Stimulated activated CD4-positive, alpha-beta T cell treated with anti-CD3 and anti-CD28 coated beads, Interleukin-1b, Interleukin-23, amount 100 ng/mL, for 1 hour (primary cell): ENCODE results near the gene CDC42SE2.
"Not testable (repeated sequence)": the region's sequence is repeated elsewhere in the genome, so short reads cannot be mapped to it uniquely, and the experiment has no call there.

Experiments
- DNase-seq, 2 donors: peaks; one replicate each; pipeline ENCODE4 v3.0.0-alpha.2; 2020; ENCODE audit warnings: low read depth in 2 of 2

The CDC42SE2 gene

DNA sequence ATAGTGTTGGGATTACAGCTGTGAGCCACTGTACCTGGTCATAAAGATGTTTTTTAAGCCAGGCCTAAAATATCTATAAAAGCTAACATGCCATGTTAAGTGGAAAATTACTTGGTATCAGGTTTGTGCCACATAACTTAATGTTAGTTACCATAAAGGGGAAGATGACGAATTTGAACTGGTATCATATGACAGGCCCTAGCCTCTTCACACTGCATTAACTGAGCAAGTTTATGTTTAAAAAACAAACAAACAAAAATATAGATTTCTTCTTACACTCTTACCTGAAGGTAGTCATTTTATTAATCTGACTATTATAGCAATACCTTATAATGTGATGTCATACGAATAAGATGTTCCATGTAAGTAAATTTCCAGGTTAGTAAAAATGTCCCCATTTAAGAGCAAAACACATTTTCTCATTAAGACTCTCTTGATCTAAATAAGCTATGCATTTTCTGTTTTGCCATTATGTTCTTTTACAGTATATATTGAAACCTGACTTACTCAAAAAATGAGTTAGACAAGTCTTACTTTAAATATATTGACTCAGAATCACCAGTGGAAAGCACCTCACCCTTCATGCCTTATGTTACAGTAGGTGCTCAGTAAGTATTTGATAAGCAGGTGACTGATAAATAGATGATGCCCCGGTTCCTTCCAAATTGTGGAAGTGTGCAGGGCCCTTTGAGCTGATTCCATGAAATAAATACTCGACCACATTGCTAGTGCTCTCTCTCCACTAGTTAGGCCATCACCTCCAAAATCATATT is 125.4 kb downstream of the CDC42SE2 start:
- no peak for DNase-seq

DNA sequence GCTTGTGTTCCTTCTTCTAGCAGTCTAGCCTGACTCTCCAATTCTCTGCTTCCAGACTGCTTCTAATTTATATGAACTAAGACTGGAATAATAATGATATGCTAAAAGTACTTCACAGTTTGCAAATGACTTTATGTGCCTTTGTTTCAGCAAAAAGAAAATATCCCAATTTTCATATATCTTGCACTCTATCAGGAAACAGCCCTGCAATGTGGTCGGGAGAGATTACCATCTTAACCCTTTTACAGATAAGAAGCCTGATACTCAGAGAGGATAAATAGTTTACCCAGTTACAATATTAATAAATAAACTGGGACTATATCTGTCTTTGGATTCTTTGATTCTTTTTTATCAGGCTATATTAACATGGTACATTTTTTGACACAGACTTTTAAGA is 126.0 kb downstream of the CDC42SE2 start:
- no peak for DNase-seq

- DNase-seq: no peak
Observed at GRCh38 chr5:131392466-131393095, 128.7 kb downstream of the CDC42SE2 start.

DNA sequence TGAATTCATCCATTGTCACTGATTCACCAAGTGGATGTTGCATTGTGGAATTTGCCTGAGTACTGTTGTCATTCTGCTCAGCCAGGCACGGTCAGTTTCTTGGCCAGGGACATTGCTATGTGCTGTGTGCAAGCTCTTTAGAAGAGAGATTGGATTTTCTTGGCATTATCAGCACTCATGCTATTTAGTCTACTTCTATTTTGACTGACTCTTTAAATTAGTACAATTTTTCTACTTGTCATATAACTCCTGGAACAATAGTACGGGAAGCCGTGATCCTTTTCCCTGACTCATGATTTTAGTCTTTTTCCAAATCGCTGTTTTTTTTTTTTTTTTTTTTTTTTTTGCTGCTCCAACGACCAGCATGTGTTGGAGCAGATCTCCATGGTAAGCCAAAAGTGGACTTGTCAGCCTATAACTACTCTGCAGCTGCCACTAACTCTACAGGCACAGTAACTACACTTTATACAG is 129.7 kb downstream of the CDC42SE2 start:
- no peak for DNase-seq

- DNase-seq: peak in 1 of 2 donors; percentile 14
Observed at GRCh38 chr5:131394128-131394527, 130.3 kb downstream of the CDC42SE2 start.

- no peak for DNase-seq
Observed at GRCh38 chr5:131396015-131396414, 132.2 kb downstream of the CDC42SE2 start.

GRCh38 chr5:131396630-131397273 is 132.9 kb downstream of the CDC42SE2 start:
- DNase-seq: no peak

DNA sequence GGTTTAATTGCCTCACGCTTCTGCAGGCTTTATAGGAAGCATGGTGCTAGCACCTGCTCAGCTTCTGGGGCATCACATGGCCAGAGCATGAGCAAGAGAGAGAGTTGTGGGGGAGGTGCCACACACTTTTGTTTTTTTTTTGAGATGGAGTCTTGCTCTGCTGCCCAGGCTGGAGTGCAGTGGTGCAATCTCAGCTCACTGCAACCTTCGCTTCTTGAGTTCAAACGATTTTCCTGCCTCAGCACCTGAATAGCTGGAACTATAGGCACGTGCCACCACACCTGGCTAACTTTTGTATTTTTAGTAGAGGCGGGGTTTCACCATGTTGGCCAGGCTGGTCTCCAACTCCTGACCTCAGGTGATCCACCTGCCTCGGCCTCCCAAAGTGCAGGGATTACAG is 135.2 kb downstream of the CDC42SE2 start:
- not testable (repeated sequence) for DNase-seq

- no peak for DNase-seq
Observed at GRCh38 chr5:131400585-131400984, 136.7 kb downstream of the CDC42SE2 start.

- DNase-seq: no peak
Observed at GRCh38 chr5:131405674-131406073, 141.8 kb downstream of the CDC42SE2 start.

GRCh38 chr5:131406076-131406475 is 142.2 kb downstream of the CDC42SE2 start:
- DNase-seq: no peak

DNA sequence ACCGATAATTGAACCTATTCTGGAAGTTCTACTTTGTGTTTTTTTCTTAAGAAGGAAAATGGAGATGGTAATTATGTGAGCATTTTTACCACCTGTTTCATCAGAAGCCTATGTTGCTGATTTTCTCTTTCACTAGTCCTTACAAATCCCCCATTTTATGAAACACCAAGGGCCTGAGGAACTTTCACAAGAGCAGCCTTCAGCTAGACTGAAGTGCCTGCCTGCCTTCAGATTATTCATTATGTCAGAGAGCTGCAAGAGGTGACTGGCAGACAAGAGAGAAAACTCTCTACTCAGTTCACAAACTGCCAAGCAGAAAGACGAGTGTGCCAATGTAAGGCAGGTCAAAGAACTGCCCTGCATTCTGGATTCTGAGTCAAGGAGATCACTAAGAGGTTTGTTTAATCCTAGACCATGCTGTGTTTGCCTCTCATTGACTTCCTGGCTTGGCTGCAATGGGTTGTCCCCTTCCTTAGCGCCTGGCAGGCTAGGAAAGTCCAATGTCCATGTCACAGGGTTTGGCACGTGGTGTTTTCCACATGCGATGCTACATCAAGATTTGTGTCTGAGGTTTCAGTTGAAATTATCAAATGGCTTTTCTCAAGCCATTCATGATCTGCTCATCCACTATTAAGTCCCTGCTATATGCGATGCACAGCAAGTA is 143.3 kb downstream of the CDC42SE2 start:
- no peak for DNase-seq

DNA sequence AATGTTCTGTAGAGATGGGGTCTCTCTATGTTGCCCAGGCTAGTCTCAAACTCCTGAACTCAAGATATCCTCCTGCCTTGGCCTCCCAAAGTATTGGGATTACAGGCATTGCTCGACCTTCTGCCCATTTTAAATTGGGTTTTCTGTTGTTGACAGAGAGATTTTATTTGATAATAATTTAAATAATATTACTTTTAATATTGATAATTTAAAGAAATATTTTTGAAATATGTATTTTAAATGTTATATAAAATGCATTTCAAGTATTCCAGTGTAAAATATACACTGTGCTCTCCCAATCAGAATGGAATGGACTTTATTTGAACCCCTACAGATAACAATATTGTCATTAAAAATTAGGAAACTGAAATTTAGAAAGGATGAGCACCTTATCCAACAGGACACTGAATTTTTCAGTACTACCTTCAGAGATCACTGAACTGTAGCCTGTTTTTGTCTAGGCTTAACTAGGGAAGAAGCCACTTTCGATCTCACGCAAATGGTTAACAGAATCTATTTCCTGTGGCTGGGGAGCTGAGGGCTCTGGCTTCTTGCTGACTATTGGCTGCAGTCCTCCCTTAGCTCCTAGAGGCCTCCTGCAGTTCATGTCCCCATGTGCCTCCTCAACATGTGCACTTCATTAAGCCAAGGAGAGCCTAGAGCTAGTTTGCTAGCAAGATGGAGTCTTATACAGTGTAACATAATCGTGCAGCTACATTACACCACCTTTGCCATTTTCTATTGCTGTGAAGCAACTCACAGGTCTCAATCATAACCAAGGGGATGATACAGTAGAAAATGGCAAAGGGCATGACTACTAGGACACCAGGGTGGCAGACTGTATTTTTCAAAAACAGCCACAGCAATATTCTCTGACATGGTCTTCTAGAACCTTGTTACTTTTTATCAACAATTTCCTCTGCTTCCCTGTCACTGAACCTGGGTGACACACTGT is 150.0 kb downstream of the CDC42SE2 start:
- DNase-seq: no peak

DNA sequence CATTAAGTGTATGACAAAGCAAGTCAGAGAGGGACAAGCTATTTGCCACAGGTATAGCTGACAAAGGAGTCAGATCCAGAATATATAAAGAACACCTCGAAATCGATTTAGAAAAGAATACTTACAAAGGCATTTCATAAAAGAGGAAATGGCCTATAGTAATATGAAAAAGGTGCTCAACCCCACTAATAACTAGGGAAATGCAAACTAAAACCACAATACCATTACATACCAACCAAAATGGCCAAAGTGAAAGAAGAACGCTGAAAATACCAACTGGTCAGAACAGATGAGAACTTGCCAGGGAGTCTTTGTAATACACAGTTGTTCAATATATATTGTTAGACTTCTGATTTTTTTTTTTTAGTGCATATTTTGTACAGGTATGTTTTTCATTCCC is 152.9 kb downstream of the CDC42SE2 start:
- DNase-seq: no peak

- DNase-seq: peak; percentile 53 to 75
Observed at GRCh38 chr5:131417240-131417869, 153.5 kb downstream of the CDC42SE2 start.

GRCh38 chr5:131418846-131419245 is 155.0 kb downstream of the CDC42SE2 start:
- DNase-seq: no peak

DNA sequence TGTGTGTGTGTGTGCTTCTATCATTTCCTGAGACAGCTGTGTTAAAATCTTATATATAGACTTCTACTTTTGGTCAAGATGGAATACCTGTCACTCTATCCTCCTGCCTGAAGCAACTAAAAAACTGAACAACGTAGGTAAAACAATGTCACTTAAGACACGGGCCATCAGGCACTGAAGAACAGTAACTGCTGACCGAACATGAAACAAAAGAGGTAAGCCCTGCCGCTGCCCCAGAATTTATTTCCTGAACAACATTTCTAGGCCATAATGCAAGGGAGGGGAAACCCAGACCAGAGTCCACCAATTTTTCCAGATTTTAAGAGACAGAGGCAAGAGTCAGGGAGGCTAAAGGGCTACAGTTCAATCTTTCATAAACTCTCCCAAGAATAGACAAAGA is 156.0 kb downstream of the CDC42SE2 start:
- no peak for DNase-seq

DNA sequence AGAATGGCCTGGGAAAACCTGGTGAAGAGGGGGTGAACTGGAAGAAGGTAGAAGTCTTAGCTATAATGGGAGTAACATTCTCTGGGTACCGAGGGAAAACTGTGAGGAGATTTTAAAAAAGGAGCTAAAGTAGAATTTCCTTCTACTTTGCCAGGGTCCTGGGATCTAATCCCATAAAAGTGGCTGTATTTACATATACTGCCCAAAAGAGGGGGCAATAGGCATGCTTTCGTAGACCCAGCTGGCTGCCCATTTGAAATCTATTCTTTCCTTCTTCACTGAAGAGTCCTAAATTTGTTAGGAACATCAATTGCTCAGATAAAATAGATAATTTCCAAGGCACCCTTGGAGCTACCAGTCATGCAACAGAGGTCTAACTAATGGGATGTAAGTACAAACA is 159.2 kb downstream of the CDC42SE2 start:
- no peak for DNase-seq

GRCh38 chr5:131426011-131426410 is 162.2 kb downstream of the CDC42SE2 start:
- no peak for DNase-seq

GRCh38 chr5:131430794-131431193 is 166.9 kb downstream of the CDC42SE2 start:
- DNase-seq: no peak

DNA sequence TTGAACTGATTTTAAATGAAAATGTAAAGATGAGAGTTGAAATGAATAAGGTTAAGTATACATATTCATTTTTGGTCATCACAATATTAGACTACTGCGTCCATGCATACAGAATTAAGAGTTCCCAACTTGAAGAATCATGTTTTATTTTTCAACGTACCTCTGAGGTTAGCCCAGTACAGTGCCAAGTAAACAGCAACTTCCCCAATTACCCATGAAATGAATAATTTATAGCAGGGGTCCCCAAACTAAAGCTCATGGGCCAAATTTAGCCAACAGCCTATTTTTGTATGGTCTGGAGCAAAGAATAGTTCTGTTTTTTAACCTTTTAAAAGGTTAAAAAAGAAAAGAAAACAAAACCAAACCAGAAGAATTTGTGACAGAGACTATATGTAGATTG is 167.9 kb downstream of the CDC42SE2 start:
- DNase-seq: no peak
